ENCODE results near the gene TPCN2. TPM values are rescaled to one million over a fixed set of nuclear protein-coding genes. Genes with fewer than 3 reads are reported as not detected.
A peak's percentile ranks its signal among the peaks of the same experiment; 100 is the strongest.

TPCN2 gene
- total RNA-seq, 1 donor from 2014 or later: 23.7 TPM

DNA sequence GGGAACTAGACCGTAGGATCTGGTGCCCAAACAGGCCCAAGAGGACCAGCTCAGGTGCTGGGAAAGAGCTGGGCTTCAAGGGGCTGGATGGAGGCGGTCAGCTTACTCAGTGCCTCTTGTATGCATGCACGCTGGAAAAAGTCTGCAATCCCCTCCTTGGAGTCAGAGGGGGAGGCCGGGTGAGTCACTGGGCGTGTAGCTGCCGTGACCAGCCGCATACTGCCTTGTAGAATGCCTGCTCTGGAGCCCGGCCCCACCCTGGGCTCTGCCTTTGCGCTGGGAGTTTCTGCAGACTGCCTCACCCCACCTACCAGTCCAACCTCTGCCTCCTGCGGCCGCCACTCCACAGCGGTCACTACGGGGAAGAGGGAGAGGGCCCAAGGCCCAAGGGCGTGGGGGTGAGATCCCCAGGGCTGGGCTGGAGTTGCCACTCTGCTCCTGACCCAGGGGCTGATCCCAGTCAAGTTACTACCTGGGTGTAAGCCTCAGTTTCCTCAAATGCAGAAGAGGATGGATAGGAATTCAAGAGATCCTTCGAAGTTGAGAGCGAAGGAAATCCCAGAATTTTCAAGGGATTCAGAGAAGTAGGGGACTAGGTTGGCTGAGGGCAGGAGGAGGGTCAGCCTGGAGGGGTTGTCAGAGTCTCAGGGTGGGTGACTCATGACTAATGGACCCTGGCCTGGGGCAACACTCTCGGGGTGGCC lies 39.8 kb upstream of the TPCN2 start:
- no peak for TF ChIP-seq CTCF (IDR thresholded peaks at IDR 0.05; ENCODE audit: unreplicated experiment)
- Mint-ChIP-seq H3K27ac (peak overlapping the region; percentile 59), H3K4me3 (no peak overlapping the region), H3K4me1 (peaks cover 46% of the 10 kb centered on the region), H3K36me3 (no peaks in the 10 kb centered on the region), H3K27me3 (ENCODE audit: low read depth) (peaks cover 8% of the 10 kb centered on the region), H3K9me3 (no peaks in the 10 kb centered on the region)
- no peak for DNase-seq (ENCODE audit: low spot score in 2 of 2, unreplicated experiment in 2 of 2)

DNA sequence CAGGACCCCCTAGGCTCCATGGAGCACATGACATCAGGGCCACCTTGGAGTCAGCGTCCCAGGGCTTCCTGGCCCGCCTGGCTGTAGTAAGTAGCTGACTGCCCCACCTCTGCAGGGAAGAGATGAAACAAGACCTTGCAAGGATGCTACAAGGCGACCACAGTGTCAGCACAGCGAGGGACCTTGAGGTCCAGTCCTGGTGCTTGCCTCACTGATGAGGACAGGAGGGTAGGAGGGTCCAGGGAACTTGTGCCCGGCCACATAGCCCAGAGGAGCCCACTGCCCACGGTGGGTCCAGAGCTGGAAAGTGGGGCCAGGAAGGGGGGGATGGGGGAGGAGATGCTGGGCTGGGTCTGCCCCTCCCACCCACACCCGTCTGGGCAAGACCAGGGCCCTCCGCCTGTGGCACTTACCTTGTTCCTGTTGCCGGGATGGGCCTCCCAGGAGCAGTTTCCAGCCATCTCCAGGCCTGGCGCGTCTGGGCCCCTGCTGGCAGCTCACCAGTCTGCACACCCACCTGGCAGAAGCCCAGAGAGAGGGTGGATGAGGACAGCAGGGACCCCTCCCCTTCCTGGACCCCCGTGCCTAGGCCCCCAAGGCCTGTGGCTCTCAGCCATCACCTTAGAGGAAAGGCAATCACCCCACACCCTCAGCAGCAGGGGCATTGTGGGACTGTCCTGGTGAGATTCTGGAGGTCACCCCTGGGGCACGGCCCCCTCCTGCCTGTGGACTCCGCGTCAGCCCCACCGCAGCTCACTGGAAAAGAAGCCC lies 39.1 kb upstream of the TPCN2 start:
- Mint-ChIP-seq H3K27ac (no peak overlapping the region), H3K27me3 (ENCODE audit: low read depth) (peaks cover 8% of the 10 kb centered on the region), H3K4me1 (peaks cover 53% of the 10 kb centered on the region), H3K9me3 (no peaks in the 10 kb centered on the region), H3K36me3 (no peaks in the 10 kb centered on the region), H3K4me3 (no peak overlapping the region)
- no peak for DNase-seq (ENCODE audit: low spot score in 2 of 2, unreplicated experiment in 2 of 2)
- TF ChIP-seq CTCF (IDR thresholded peaks at IDR 0.05; ENCODE audit: unreplicated experiment): no peak

- DNase-seq (ENCODE audit: low spot score in 2 of 2, unreplicated experiment in 2 of 2): no peak
- H3K4me1 Mint-ChIP-seq: peaks cover 56% of the 10 kb centered on the region
- H3K27me3 Mint-ChIP-seq (ENCODE audit: low read depth): peaks cover 8% of the 10 kb centered on the region
- H3K36me3 Mint-ChIP-seq: no peaks in the 10 kb centered on the region
- TF ChIP-seq CTCF (IDR thresholded peaks at IDR 0.05; ENCODE audit: unreplicated experiment): no peak
- H3K4me3 Mint-ChIP-seq: no peak overlapping the region
- H3K27ac Mint-ChIP-seq: no peak overlapping the region
- H3K9me3 Mint-ChIP-seq: no peaks in the 10 kb centered on the region
Observed at GRCh38 chr11:69010361-69010891, 38.3 kb upstream of the TPCN2 start.

GRCh38 chr11:69010964-69011623 lies 37.6 kb upstream of the TPCN2 start:
- peak overlapping the region; percentile 30 for H3K27ac Mint-ChIP-seq
- H3K4me3 Mint-ChIP-seq: peak overlapping the region; percentile 43
- H3K27me3 Mint-ChIP-seq (ENCODE audit: low read depth): peaks cover 8% of the 10 kb centered on the region

More at GRCh38 chr11:69010964-69011623, 37.6 kb upstream of the TPCN2 start:
- H3K36me3 Mint-ChIP-seq: no peaks in the 10 kb centered on the region
- peaks cover 56% of the 10 kb centered on the region for H3K4me1 Mint-ChIP-seq
- no peak for TF ChIP-seq CTCF (IDR thresholded peaks at IDR 0.05; ENCODE audit: unreplicated experiment)
- peak; percentile 69 to 87 for DNase-seq (ENCODE audit: low spot score in 2 of 2, unreplicated experiment in 2 of 2)
- no peaks in the 10 kb centered on the region for H3K9me3 Mint-ChIP-seq

Measured in mesothelial cell of epicardium (in vitro differentiated cells).